Occipital lobe (tissue), 2 donors: ENCODE data around the gene GARIN5A. TPM values are rescaled to one million over a fixed set of nuclear protein-coding genes. Genes with fewer than 3 reads are reported as not detected.

ENCODE experiments used
- DNase-seq: peaks from one replicate; lab custom pipeline; 2025; lab: John Stamatoyannopoulos, UW
- total RNA-seq: library from RNA; depleted of rRNA; stranded (reverse); fragments of >200 nt; gene quantifications from one replicate; pipeline ENCODE4 v1.2.3, GENCODE V29; 2014

GARIN5A gene
- total RNA-seq, 1 donor from 2014 or later: 0.62 TPM

GRCh38 chr19:50508843-50509190 is 32.2 kb upstream of the GARIN5A start:
- no peak for DNase-seq

GRCh38 chr19:50507376-50507775 is 30.7 kb upstream of the GARIN5A start:
- no peak for DNase-seq

- no peak for DNase-seq
Observed at GRCh38 chr19:50506700-50507099, 30.1 kb upstream of the GARIN5A start.

GRCh38 chr19:50505856-50506611 is 29.4 kb upstream of the GARIN5A start:
- no peak for DNase-seq

- no peak for DNase-seq
Observed at GRCh38 chr19:50501568-50502475, 25.2 kb upstream of the GARIN5A start.

- DNase-seq: no peak
Observed at GRCh38 chr19:50501186-50501567, 24.5 kb upstream of the GARIN5A start.

GRCh38 chr19:50500753-50501151 is 24.1 kb upstream of the GARIN5A start:
- DNase-seq: no peak

- DNase-seq: peak; percentile 21
Observed at GRCh38 chr19:50500060-50500752, 23.6 kb upstream of the GARIN5A start.

GRCh38 chr19:50498219-50499056 is 21.8 kb upstream of the GARIN5A start:
- DNase-seq: no peak

- DNase-seq: no peak
Observed at GRCh38 chr19:50497022-50497405, 20.4 kb upstream of the GARIN5A start.

GRCh38 chr19:50496189-50497021 is 19.8 kb upstream of the GARIN5A start:
- peak; percentile 88 for DNase-seq

GRCh38 chr19:50495020-50495531 is 18.4 kb upstream of the GARIN5A start:
- DNase-seq: no peak

GRCh38 chr19:50494186-50495019 is 17.8 kb upstream of the GARIN5A start:
- no peak for DNase-seq

- no peak for DNase-seq
Observed at GRCh38 chr19:50493171-50493570, 16.5 kb upstream of the GARIN5A start.

GRCh38 chr19:50492303-50493052 is 15.8 kb upstream of the GARIN5A start:
- no peak for DNase-seq

- no peak for DNase-seq
Observed at GRCh38 chr19:50490991-50491472, 14.4 kb upstream of the GARIN5A start.

GRCh38 chr19:50490411-50490811 is 13.8 kb upstream of the GARIN5A start:
- no peak for DNase-seq

GRCh38 chr19:50489461-50490011 is 12.9 kb upstream of the GARIN5A start:
- DNase-seq: no peak
